Measurements from ENCODE around the gene CBFA2T3.

The CBFA2T3 gene

GRCh38 chr16:88869673-88869980, 107.4 kb downstream of the CBFA2T3 start:
- DNase-seq: no peak

- DNase-seq: peak; percentile 84
Observed at GRCh38 chr16:88868974-88869672, 107.9 kb downstream of the CBFA2T3 start.

GRCh38 chr16:88867581-88868246, 109.3 kb downstream of the CBFA2T3 start:
- peak; percentile 7 for DNase-seq

- peak; percentile 71 for DNase-seq
Observed at GRCh38 chr16:88866151-88866920, 110.7 kb downstream of the CBFA2T3 start, which contains the start of gene PABPN1L. Gene PABPN1L (minus strand): TSS chr16:88866660. CDS start chr16:88866606, 54 bp downstream.

GRCh38 chr16:88865742-88866141, 111.3 kb downstream of the CBFA2T3 start:
- DNase-seq: no peak

- DNase-seq: no peak
Observed at GRCh38 chr16:88865310-88865709, 111.7 kb downstream of the CBFA2T3 start.

GRCh38 chr16:88864521-88864920, 112.5 kb downstream of the CBFA2T3 start:
- no peak for DNase-seq

- DNase-seq: no peak
Observed at GRCh38 chr16:88864099-88864498, 112.9 kb downstream of the CBFA2T3 start.

- DNase-seq: no peak
Observed at GRCh38 chr16:88863426-88863825, 113.6 kb downstream of the CBFA2T3 start.

GRCh38 chr16:88862968-88863367, 114.0 kb downstream of the CBFA2T3 start:
- no peak for DNase-seq

GRCh38 chr16:88861359-88861758, 115.6 kb downstream of the CBFA2T3 start:
- DNase-seq: no peak

- no peak for DNase-seq
Observed at GRCh38 chr16:88859381-88860091, 117.5 kb downstream of the CBFA2T3 start.

- DNase-seq: peak; percentile 34
Observed at GRCh38 chr16:88857728-88858339, 119.2 kb downstream of the CBFA2T3 start.

- DNase-seq: peak; percentile 89
Observed at GRCh38 chr16:88856828-88857727, 119.9 kb downstream of the CBFA2T3 start, which contains the start of the genes GALNS and TRAPPC2L. Gene GALNS (minus strand): TSS chr16:88856947. CDS start chr16:88856877, 70 bp downstream. Gene TRAPPC2L (plus strand): TSS chr16:88857127. CDS start chr16:88857151, 24 bp downstream.

GRCh38 chr16:88856122-88856827, 120.7 kb downstream of the CBFA2T3 start:
- DNase-seq: no peak

GRCh38 chr16:88855736-88856121, 121.3 kb downstream of the CBFA2T3 start:
- no peak for DNase-seq

GRCh38 chr16:88855176-88855575, 121.8 kb downstream of the CBFA2T3 start:
- no peak for DNase-seq

GRCh38 chr16:88854306-88855111, 122.5 kb downstream of the CBFA2T3 start:
- DNase-seq: no peak

- no peak for DNase-seq
Observed at GRCh38 chr16:88853325-88853941, 123.6 kb downstream of the CBFA2T3 start.
